CD14-positive monocyte (primary cell): ENCODE data around the gene KCNAB1. TPM values are rescaled to one million over a fixed set of nuclear protein-coding genes. Genes with fewer than 3 reads are reported as not detected.

Source experiments
- DNase-seq, 3 donors: peaks; one replicate each; pipeline ENCODE4 v3.0.0-alpha.2; 2011 to 2022
- H2AFZ ChIP-seq: 2 replicates; pipeline ENCODE4 v1.6.0; 2012; ENCODE audit warnings: mild to moderate bottlenecking, low read depth, low read length, inconsistent platforms; ENCODE audit not compliant: insufficient read depth, poor library complexity, severe bottlenecking
- H3K27ac ChIP-seq, 2 donors: 1 replicate in 1 of 2; 2 replicates in 1 of 2; pipeline ENCODE4 v1.5.1; 2012 to 2013; ENCODE audit warnings: low read length in 2 of 2, control low read depth in 1 of 2, inconsistent platforms in 1 of 2, low read depth in 1 of 2, mild to moderate bottlenecking in 1 of 2
- H3K27me3 ChIP-seq, 2 donors: one replicate each; pipeline versions ENCODE4 v1.6.0 to v1.6.1; 2011 to 2013; ENCODE audit warnings: low read length in 2 of 2; ENCODE audit not compliant: control insufficient read depth in 2 of 2, insufficient read depth in 2 of 2
- H3K36me3 ChIP-seq, 2 donors: replicated peaks in 1 of 2; 1 replicate in 1 of 2; 2 replicates in 1 of 2; pipeline versions ENCODE4 v1.5.1 to v1.6.1; 2012 to 2013; ENCODE audit warnings: low read length in 2 of 2, control low read depth in 1 of 2, inconsistent platforms in 1 of 2, mild to moderate bottlenecking in 1 of 2; ENCODE audit not compliant: insufficient read depth in 2 of 2, control insufficient read depth in 1 of 2
- H3K4me1 ChIP-seq, 2 donors: 1 replicate in 1 of 2; 2 replicates in 1 of 2; pipeline versions ENCODE4 v1.5.1 to v1.6.1; 2012 to 2013; ENCODE audit warnings: low read length in 2 of 2, control low read depth in 1 of 2, inconsistent platforms in 1 of 2, mild to moderate bottlenecking in 1 of 2, moderate library complexity in 1 of 2; ENCODE audit not compliant: insufficient read depth in 2 of 2, control insufficient read depth in 1 of 2
- H3K4me2 ChIP-seq: replicated peaks from 2 replicates; pipeline ENCODE3; 2012; ENCODE audit warnings: low read length, moderate library complexity, mild to moderate bottlenecking; ENCODE audit not compliant: poor library complexity, severe bottlenecking; ENCODE audit errors: extremely low read depth
- H3K4me3 ChIP-seq, 3 experiments: fragments of 200-600 bp in 1 of 3; sonication (generic) in 1 of 3; replicated peaks in 1 of 3; 1 replicate in 2 of 3; 2 replicates in 1 of 3; pipeline ENCODE4 v1.5.1; 2011 to 2013; ENCODE audit warnings: low read length in 3 of 3, mild to moderate bottlenecking in 3 of 3, control low read depth in 2 of 3, low read depth in 2 of 3, inconsistent platforms in 1 of 3, moderate library complexity in 1 of 3
- H3K79me2 ChIP-seq: 2 replicates; pipeline ENCODE4 v1.6.0; 2012; ENCODE audit warnings: mild to moderate bottlenecking, control low read depth, inconsistent platforms, low read length, moderate library complexity; ENCODE audit not compliant: insufficient read depth
- H3K9ac ChIP-seq: 2 replicates; pipeline ENCODE4 v1.6.0; 2017; ENCODE audit warnings: low read length, mild to moderate bottlenecking; ENCODE audit not compliant: insufficient read depth, poor library complexity, severe bottlenecking
- H3K9me3 ChIP-seq, 2 donors: replicated peaks in 1 of 2; 1 replicate in 1 of 2; 2 replicates in 1 of 2; pipeline versions ENCODE4 v1.5.1 to v1.6.1; 2012 to 2013; ENCODE audit warnings: low read length in 2 of 2, control low read depth in 1 of 2; ENCODE audit not compliant: control insufficient read depth in 1 of 2, insufficient read depth in 1 of 2
- H4K20me1 ChIP-seq: 2 replicates; pipeline ENCODE4 v1.6.0; 2012; ENCODE audit warnings: mild to moderate bottlenecking, low read length, control low read depth, moderate library complexity; ENCODE audit not compliant: insufficient read depth
- H3K27ac Mint-ChIP-seq, 7 donors: one replicate each; pipeline ENCODE4 v1.8.0; 2020; ENCODE audit warnings: mild to moderate bottlenecking in 7 of 7, mixed read lengths in 7 of 7, moderate library complexity in 6 of 7, inconsistent platforms in 2 of 7
- H3K27me3 Mint-ChIP-seq, 3 donors: one replicate each; pipeline ENCODE4 v1.8.0; 2021 to 2022; ENCODE audit warnings: low read depth in 3 of 3, mild to moderate bottlenecking in 3 of 3, mixed read lengths in 3 of 3, moderate library complexity in 3 of 3, inconsistent platforms in 1 of 3
- H3K36me3 Mint-ChIP-seq, 2 donors: one replicate each; pipeline ENCODE4 v1.8.0; 2020; ENCODE audit warnings: mixed read lengths in 2 of 2, inconsistent platforms in 1 of 2, mild to moderate bottlenecking in 1 of 2
- H3K4me1 Mint-ChIP-seq: one replicate; pipeline ENCODE4 v1.8.0; 2020; ENCODE audit warnings: mild to moderate bottlenecking, mixed read lengths
- H3K4me3 Mint-ChIP-seq, 2 donors: one replicate each; pipeline ENCODE4 v1.8.0; 2020; ENCODE audit warnings: mild to moderate bottlenecking in 2 of 2, mixed read lengths in 2 of 2, moderate library complexity in 1 of 2
- H3K9me3 Mint-ChIP-seq, 7 donors: one replicate each; pipeline ENCODE4 v1.8.0; 2020 to 2022; ENCODE audit warnings: mixed read lengths in 7 of 7, mild to moderate bottlenecking in 6 of 7, moderate library complexity in 6 of 7, inconsistent platforms in 2 of 7
- WGBS: methylation state at CpG from one replicate; pipeline ENCODE4 v1.1.5; 2013; ENCODE audit warnings: missing lambda C conversion rate; ENCODE audit not compliant: insufficient coverage; 5-methylcytosine and 5-hydroxymethylcytosine counted together
- intact Hi-C, 2 donors: fragments of 100-400 bp; cut with micrococcal nuclease; formaldehyde crosslinking; loops; one replicate each; pipeline versions ENCODE4 v1.15.0 to v1.15.1; 2023
- polyA plus RNA-seq, 3 donors: library from polyadenylated mRNA; depleted of rRNA in 1 of 3; unstranded in 2 of 3; stranded (reverse) in 1 of 3; fragments of 300-500 nt in 2 of 3; fragments of >200 nt in 1 of 3; fragmentation: Illumina TruSeq in 2 of 3; gene quantifications; 1 replicate in 2 of 3; 2 replicates in 1 of 3; pipeline ENCODE4 v1.2.3, GENCODE V29; 2012 to 2021
- TF ChIP-seq, protein P1 (sequence below): fragments of 200-600 bp; IDR thresholded peaks from one replicate; pipeline ENCODE4 v1.8.0; 2022; ENCODE audit warnings: antibody characterized with exemption, mild to moderate bottlenecking

Gene KCNAB1
- polyA plus RNA-seq, 3 donors, result 0.08 to 0.14 TPM; not detected in 1

DNA sequence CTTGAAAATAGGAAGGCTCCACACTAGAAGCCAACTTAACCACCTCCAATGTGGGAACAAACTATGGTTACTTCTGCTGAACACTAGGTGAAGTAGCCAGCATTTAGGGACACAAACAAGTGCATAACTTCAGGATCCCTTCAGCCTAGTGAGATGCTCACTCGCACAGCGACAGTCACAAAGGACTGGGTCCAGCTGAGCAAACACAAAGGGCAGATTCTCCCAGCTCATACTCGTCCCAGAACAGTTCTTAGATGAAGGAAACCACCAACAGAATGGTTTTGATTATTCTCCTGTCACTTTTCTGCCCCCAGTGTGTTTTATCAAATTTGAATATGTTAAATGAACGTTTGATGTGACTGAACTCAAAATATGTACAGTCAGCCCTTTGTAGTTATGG lies 201.6 kb downstream of the KCNAB1 start:
- peak overlapping the region in 1 of 7 donors; percentile 35 for H3K27ac Mint-ChIP-seq
- Histone ChIP-seq H3K27ac (no peak overlapping the region), H3K4me3 (no peak overlapping the region), H3K9me3 (no peaks in the 10 kb centered on the region), H3K27me3 (no peaks in the 10 kb centered on the region), H3K9ac (no peak overlapping the region), H2AFZ (no peak overlapping the region), H3K36me3 (no peaks in the 10 kb centered on the region), H4K20me1 (no peaks in the 10 kb centered on the region), H3K4me1 (peaks cover 4 to 9% of the 10 kb centered on the region in 2 donors), H3K79me2 (no peaks in the 10 kb centered on the region), H3K4me2 (no peak overlapping the region)
- H3K4me1 Mint-ChIP-seq, result peaks cover 11% of the 10 kb centered on the region
- intact Hi-C loops, result no loop called here
- no peak overlapping the region for H3K4me3 Mint-ChIP-seq
- TF ChIP-seq, protein P1, sequence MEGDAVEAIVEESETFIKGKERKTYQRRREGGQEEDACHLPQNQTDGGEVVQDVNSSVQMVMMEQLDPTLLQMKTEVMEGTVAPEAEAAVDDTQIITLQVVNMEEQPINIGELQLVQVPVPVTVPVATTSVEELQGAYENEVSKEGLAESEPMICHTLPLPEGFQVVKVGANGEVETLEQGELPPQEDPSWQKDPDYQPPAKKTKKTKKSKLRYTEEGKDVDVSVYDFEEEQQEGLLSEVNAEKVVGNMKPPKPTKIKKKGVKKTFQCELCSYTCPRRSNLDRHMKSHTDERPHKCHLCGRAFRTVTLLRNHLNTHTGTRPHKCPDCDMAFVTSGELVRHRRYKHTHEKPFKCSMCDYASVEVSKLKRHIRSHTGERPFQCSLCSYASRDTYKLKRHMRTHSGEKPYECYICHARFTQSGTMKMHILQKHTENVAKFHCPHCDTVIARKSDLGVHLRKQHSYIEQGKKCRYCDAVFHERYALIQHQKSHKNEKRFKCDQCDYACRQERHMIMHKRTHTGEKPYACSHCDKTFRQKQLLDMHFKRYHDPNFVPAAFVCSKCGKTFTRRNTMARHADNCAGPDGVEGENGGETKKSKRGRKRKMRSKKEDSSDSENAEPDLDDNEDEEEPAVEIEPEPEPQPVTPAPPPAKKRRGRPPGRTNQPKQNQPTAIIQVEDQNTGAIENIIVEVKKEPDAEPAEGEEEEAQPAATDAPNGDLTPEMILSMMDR, result no peak
- no peak for DNase-seq
- H3K36me3 Mint-ChIP-seq, result no peaks in the 10 kb centered on the region
- peaks cover 0 to 4% (median 2%) of the 10 kb centered on the region in 7 donors for H3K9me3 Mint-ChIP-seq
- WGBS, result 94% methylated on average over 3 of the region's 4 CpGs
- peaks cover 2 to 4% (median 3%) of the 10 kb centered on the region in 3 donors for H3K27me3 Mint-ChIP-seq

DNA sequence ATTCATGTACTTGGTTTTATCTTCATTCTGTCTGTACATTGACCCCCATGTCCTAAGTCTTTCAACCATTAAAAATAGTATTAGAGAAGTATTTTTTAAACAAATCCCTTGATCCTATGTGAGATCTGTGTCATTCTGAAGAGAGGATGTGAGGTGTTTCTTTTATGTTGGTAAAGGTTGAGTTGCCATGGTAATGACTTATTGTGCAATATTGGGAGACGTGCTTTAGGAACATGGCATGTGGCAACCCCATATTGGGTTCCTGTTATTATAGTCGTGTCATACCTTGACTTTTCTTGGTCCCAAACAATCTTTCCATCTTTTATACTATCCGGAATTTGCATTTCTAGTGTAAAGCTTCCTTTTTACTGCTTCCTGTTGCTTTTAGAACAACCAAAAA lies 203.1 kb downstream of the KCNAB1 start:
- TF ChIP-seq, protein P1, result no peak
- H3K27me3 Mint-ChIP-seq, result peaks cover 2 to 4% (median 3%) of the 10 kb centered on the region in 3 donors
- intact Hi-C loops, result no loop called here
- Histone ChIP-seq H3K4me3 (no peak overlapping the region), H3K4me2 (no peak overlapping the region), H3K79me2 (no peaks in the 10 kb centered on the region), H4K20me1 (no peaks in the 10 kb centered on the region), H2AFZ (no peak overlapping the region), H3K27me3 (no peaks in the 10 kb centered on the region), H3K4me1 (no peaks in the 10 kb centered on the region), H3K9ac (no peak overlapping the region), H3K27ac (no peak overlapping the region), H3K36me3 (no peaks in the 10 kb centered on the region), H3K9me3 (no peaks in the 10 kb centered on the region)
- peaks cover 0 to 9% (median 2%) of the 10 kb centered on the region in 7 donors for H3K9me3 Mint-ChIP-seq
- peaks cover 2% of the 10 kb centered on the region for H3K4me1 Mint-ChIP-seq
- no CpG with 5 or more reads among the region's 3 CpGs for WGBS
- no peaks in the 10 kb centered on the region for H3K36me3 Mint-ChIP-seq
- DNase-seq, result peak; percentile 42 to 73 (median 60)
- H3K27ac Mint-ChIP-seq, result peak overlapping the region in 1 of 7 donors; percentile 19
- no peak overlapping the region for H3K4me3 Mint-ChIP-seq
